Measurements from ENCODE around the gene PTOV1.

The PTOV1 gene

GRCh38 chr19:49857838-49858087, 6.8 kb downstream of the PTOV1 start:
- POLR2A ChIA-PET: interaction anchor here (0.9 to 1.6 kb wide), 2 partner anchors 11 to 53 kb away, joined by 4 to 10 read pairs; no protein-coding TSS in a partner anchor
- CTCF ChIA-PET: no interaction called here
- DNase-seq (ENCODE audit: extremely low spot score): no peak
- no peak for TF ChIP-seq FOXA1 (IDR thresholded peaks at IDR 0.05)
- TF ChIP-seq TARDBP (IDR thresholded peaks at IDR 0.05): no peak
- TF ChIP-seq HDGF (IDR thresholded peaks at IDR 0.05; ENCODE audit: borderline replicate concordance): no peak
- no peak for TF ChIP-seq PKNOX1 (IDR thresholded peaks at IDR 0.05)

DNA sequence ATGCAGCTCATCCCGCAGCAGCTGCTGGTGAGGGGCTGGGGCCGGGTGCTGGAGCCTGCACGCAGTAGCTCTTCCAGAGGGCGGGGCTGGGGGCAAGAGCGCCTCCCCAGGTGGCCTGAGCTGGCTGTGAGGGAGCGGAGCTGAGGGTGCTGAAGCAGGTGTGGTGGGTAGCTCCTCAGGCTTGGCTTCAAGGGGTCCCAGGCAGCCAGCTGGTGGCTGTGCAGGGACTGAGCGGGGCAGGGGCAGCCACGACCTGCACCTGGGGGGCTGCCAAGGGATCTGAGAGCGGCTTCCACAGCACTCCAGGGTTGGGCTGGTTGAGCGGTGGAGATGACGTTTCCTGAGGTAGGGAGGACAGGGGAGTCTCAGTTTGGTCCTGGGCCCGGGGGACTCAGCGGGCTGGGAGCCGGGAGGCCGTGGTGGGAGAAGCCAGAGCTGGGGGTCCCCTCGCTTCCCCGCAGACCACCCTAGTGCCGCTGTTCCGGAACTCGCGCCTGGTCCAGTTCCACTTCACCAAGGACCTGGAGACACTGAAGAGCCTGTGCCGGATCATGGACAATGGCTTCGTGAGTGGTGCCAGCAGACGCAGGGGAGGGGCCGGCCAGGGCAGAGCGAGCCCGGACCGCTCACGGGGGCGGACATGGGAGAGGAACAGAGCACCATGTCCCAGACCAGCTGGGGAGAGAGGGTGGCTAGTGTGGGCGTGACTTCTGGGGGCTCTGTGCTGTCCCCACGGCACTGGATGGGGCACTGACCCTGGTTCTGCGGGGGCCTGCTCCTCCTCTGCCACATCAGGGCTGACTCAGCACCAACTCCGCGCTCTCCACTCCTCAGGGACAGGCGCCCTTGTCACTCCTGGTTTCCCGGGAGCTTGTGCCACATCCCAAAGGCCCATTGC, 7.4 kb downstream of the PTOV1 start:
- POLR2A ChIA-PET: interaction anchor here (0.9 to 1.6 kb wide), 2 partner anchors 11 to 53 kb away, joined by 4 to 10 read pairs; no protein-coding TSS in a partner anchor
- no peak for DNase-seq (ENCODE audit: extremely low spot score)

DNA sequence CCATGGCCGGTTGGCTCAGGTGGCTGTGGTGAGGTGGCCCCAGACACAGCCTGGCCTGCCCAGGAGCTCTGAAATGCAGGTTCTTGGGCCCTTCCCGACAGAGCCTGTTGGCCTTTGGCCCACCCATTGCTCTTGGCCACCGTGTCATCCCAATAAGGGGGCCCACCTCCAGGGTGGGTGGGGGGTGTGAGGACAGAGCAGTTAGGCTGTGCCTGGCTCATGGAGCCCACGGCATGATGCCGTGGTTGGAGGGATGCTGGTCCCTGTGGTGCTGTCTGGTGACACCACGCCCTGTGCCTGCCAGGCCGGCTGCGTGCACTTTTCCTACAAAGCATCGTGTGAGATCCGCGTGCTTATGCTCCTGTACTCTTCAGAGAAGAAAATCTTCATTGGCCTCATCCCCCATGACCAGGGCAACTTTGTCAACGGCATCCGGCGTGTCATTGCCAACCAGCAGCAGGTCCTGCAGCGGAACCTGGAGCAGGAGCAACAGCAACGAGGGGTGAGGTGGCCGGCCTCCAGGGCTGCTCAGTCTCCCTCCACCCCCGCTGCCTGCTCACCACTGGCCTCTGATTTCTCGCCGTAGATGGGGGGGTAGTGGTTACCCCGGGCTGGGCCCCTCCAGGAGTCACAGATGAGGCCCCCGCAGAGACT, 8.8 kb downstream of the PTOV1 start:
- DNase-seq (ENCODE audit: extremely low spot score): no peak
- ChIA-PET CTCF (no interaction called here), POLR2A (interaction anchor here (1.0 to 1.5 kb wide), 3 partner anchors 9 to 142 kb away, joined by 3 to 7 read pairs (median 3); partner anchors contain the start of gene PTOV1)
- no peak for TF ChIP-seq FOXA1 (IDR thresholded peaks at IDR 0.05)
- no peak for TF ChIP-seq ELF4 (IDR thresholded peaks at IDR 0.05)
- TF ChIP-seq HDGF (IDR thresholded peaks at IDR 0.05; ENCODE audit: borderline replicate concordance): no peak
- no peak for TF ChIP-seq NFRKB (IDR thresholded peaks at IDR 0.05)
- TF ChIP-seq FOXM1 (IDR thresholded peaks at IDR 0.05; ENCODE audit: borderline replicate concordance): no peak
- TF ChIP-seq CTBP1 (IDR thresholded peaks at IDR 0.05; ENCODE audit: borderline replicate concordance): no peak
- TF ChIP-seq SP1 (IDR thresholded peaks at IDR 0.05): no peak
- no peak for TF ChIP-seq L3MBTL2 (conservative IDR thresholded peaks at IDR 0.05)
- no peak for TF ChIP-seq PKNOX1 (IDR thresholded peaks at IDR 0.05)
- TF ChIP-seq LEF1 (IDR thresholded peaks at IDR 0.05; ENCODE audit: borderline replicate concordance): no peak
- no peak for TF ChIP-seq ARNT (IDR thresholded peaks at IDR 0.05)
- no peak for TF ChIP-seq BHLHE40 (IDR thresholded peaks at IDR 0.05; ENCODE audit: borderline replicate concordance)
- TF ChIP-seq FOXK2 (IDR thresholded peaks at IDR 0.05): no peak
- TF ChIP-seq ZNF384 (IDR thresholded peaks at IDR 0.05): no peak
- TF ChIP-seq TARDBP (IDR thresholded peaks at IDR 0.05): no peak
- TF ChIP-seq SUZ12 (IDR thresholded peaks at IDR 0.05): no peak

More for the DNA sequence above, 7.4 kb downstream of the PTOV1 start:
- TF ChIP-seq LEF1 (IDR thresholded peaks at IDR 0.05; ENCODE audit: borderline replicate concordance) (no peak), FOXK2 (IDR thresholded peaks at IDR 0.05) (no peak), ELF4 (IDR thresholded peaks at IDR 0.05) (0 out of 2 replicates have a peak, but pooled peaks have one; percentile 13), ARNT (IDR thresholded peaks at IDR 0.05) (no peak)
- CTCF ChIA-PET: no interaction called here

DNA sequence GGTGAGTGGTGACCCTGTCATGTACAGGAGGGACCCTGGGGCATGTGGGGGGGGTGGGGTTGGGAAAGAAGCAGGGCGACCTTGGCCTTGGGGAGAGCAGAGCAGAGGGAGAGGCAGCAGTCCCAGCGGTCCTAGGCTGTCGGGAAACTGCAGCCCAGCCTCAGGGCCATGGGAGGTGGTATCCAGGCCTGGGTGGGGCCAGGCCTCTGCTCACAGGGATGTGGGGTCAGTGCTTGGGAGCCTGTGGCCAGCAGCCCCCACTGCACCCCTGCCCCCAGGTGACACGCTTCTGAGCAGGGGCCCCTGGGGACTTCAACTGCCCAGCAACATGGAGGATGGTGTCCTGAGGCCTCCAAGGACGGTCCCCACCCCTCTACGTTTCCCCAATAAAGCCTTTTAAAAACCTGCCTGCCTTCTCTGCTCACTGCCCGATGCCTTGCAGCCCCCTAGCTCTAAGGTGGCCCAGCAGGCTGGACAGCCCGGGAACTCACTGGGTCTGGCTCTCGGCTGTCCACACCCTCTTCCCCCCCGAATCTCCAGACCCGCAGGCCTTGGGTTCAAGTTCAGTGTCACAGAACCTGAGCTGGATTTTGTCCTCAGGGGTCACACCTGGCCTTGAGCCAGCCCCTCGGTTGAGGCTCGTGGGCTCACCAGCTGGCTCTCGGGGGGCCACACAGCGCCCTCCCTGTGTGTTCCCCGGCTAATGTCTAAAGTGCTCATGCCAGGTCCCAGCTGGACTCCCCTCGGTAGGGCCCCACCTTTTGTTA, 9.6 kb downstream of the PTOV1 start:
- ChIA-PET CTCF (no interaction called here), POLR2A (interaction anchor here (1.2 to 1.5 kb wide), 2 partner anchors 9 to 10 kb away, joined by 6 to 7 read pairs; partner anchors contain the start of gene PTOV1)
- DNase-seq (ENCODE audit: extremely low spot score): no peak
- no peak for TF ChIP-seq NFRKB (IDR thresholded peaks at IDR 0.05)
- TF ChIP-seq L3MBTL2 (conservative IDR thresholded peaks at IDR 0.05): no peak
- TF ChIP-seq TARDBP (IDR thresholded peaks at IDR 0.05): no peak
- TF ChIP-seq SP1 (IDR thresholded peaks at IDR 0.05): no peak
- TF ChIP-seq LEF1 (IDR thresholded peaks at IDR 0.05; ENCODE audit: borderline replicate concordance): no peak
- TF ChIP-seq ARNT (IDR thresholded peaks at IDR 0.05): no peak
- no peak for TF ChIP-seq FOXK2 (IDR thresholded peaks at IDR 0.05)
- TF ChIP-seq ELF4 (IDR thresholded peaks at IDR 0.05): no peak
- no peak for TF ChIP-seq ZNF384 (IDR thresholded peaks at IDR 0.05)
- no peak for TF ChIP-seq PKNOX1 (IDR thresholded peaks at IDR 0.05)
- no peak for TF ChIP-seq FOXA1 (IDR thresholded peaks at IDR 0.05)
- no peak for TF ChIP-seq HDGF (IDR thresholded peaks at IDR 0.05; ENCODE audit: borderline replicate concordance)
- TF ChIP-seq BHLHE40 (IDR thresholded peaks at IDR 0.05; ENCODE audit: borderline replicate concordance): no peak
- no peak for TF ChIP-seq FOXM1 (IDR thresholded peaks at IDR 0.05; ENCODE audit: borderline replicate concordance)
- no peak for TF ChIP-seq SUZ12 (IDR thresholded peaks at IDR 0.05)
- TF ChIP-seq CTBP1 (IDR thresholded peaks at IDR 0.05; ENCODE audit: borderline replicate concordance): no peak

GRCh38 chr19:49861107-49861506, 10.1 kb downstream of the PTOV1 start:
- ChIA-PET CTCF (no interaction called here), POLR2A (interaction anchor here (1.2 to 1.5 kb wide), 2 partner anchors 8 to 10 kb away, joined by 6 to 7 read pairs; partner anchors contain the start of gene PTOV1)
- DNase-seq (ENCODE audit: extremely low spot score): peak; percentile 11

More at GRCh38 chr19:49861107-49861506, 10.1 kb downstream of the PTOV1 start:
- no peak for TF ChIP-seq BHLHE40 (IDR thresholded peaks at IDR 0.05; ENCODE audit: borderline replicate concordance)
- no peak for TF ChIP-seq ARNT (IDR thresholded peaks at IDR 0.05)
- TF ChIP-seq L3MBTL2 (conservative IDR thresholded peaks at IDR 0.05): no peak
- TF ChIP-seq FOXM1 (IDR thresholded peaks at IDR 0.05; ENCODE audit: borderline replicate concordance): no peak
- TF ChIP-seq SP1 (IDR thresholded peaks at IDR 0.05): no peak
- no peak for TF ChIP-seq FOXK2 (IDR thresholded peaks at IDR 0.05)
- no peak for TF ChIP-seq ZNF384 (IDR thresholded peaks at IDR 0.05)
- no peak for TF ChIP-seq CTBP1 (IDR thresholded peaks at IDR 0.05; ENCODE audit: borderline replicate concordance)
- no peak for TF ChIP-seq HDGF (IDR thresholded peaks at IDR 0.05; ENCODE audit: borderline replicate concordance)
- no peak for TF ChIP-seq SUZ12 (IDR thresholded peaks at IDR 0.05)
- no peak for TF ChIP-seq NFRKB (IDR thresholded peaks at IDR 0.05)
- TF ChIP-seq PKNOX1 (IDR thresholded peaks at IDR 0.05): no peak
- no peak for TF ChIP-seq TARDBP (IDR thresholded peaks at IDR 0.05)
- TF ChIP-seq FOXA1 (IDR thresholded peaks at IDR 0.05): no peak
- TF ChIP-seq LEF1 (IDR thresholded peaks at IDR 0.05; ENCODE audit: borderline replicate concordance): no peak
- TF ChIP-seq ELF4 (IDR thresholded peaks at IDR 0.05): no peak

Data from HEK293T (cell line).